OCI-LY1 (cell line): ENCODE results near the gene DENND4B.

ENCODE experiments used
- EZH2 ChIP-seq: fragments of 200-600 bp; sonication (generic), shearing (Covaris generic); IDR thresholded peaks from 2 replicates; pipeline ENCODE4 v1.8.0; 2017; ENCODE audit warnings: borderline replicate concordance, mixed run types, mild to moderate bottlenecking, antibody characterized with exemption, low read length, moderate library complexity, mixed read lengths
- TF ChIP-seq, protein P1 (sequence below): fragments of 200-600 bp; sonication (generic), shearing (Covaris generic); IDR thresholded peaks from 2 replicates; pipeline ENCODE4 v1.5.1; 2017; ENCODE audit warnings: mild to moderate bottlenecking, antibody characterized with exemption, low read length, moderate library complexity, mixed read lengths

DNA sequence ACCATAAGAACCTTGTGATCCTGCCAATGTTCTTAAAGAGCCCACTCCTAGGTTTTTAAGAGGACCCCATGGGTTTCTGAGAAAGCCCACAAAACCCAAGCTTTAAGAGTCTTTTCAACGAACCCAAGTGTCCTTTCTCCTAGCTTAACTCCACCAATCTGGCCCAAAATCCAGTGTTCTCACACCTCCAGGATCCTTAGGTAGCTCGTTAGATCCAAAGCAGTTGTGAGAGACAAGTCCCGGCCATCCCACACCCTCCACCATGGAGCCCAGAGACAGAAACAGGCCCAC, 1.7 kb downstream of the DENND4B start:
- TF ChIP-seq, protein P1, sequence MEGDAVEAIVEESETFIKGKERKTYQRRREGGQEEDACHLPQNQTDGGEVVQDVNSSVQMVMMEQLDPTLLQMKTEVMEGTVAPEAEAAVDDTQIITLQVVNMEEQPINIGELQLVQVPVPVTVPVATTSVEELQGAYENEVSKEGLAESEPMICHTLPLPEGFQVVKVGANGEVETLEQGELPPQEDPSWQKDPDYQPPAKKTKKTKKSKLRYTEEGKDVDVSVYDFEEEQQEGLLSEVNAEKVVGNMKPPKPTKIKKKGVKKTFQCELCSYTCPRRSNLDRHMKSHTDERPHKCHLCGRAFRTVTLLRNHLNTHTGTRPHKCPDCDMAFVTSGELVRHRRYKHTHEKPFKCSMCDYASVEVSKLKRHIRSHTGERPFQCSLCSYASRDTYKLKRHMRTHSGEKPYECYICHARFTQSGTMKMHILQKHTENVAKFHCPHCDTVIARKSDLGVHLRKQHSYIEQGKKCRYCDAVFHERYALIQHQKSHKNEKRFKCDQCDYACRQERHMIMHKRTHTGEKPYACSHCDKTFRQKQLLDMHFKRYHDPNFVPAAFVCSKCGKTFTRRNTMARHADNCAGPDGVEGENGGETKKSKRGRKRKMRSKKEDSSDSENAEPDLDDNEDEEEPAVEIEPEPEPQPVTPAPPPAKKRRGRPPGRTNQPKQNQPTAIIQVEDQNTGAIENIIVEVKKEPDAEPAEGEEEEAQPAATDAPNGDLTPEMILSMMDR = no peak
- no peak for TF ChIP-seq EZH2
